HCT116 (cell line): ENCODE data around the gene PRDX1. TPM values are rescaled to one million over a fixed set of nuclear protein-coding genes. Genes with fewer than 3 reads are reported as not detected.

Source experiments
- ATAC-seq: fragments of 200-7000 bp; cut with Tn5 transposase; 2 replicates; pipeline ENCODE4 v1.9.1; 2020; ENCODE audit warnings: mild to moderate bottlenecking, moderate library complexity
- BruUV-seq: library from RNA; stranded (reverse); fragments of 400-500 nt; replicated peaks from 2 replicates; lab custom pipeline; 2021; lab: Mats Ljungman, UMichigan
- CTCF ChIA-PET: fragments of 300-600 bp; sonication (Branson Sonifier 250); formaldehyde crosslinking; loops from one replicate; lab custom pipeline; 2021; ENCODE audit warnings: antibody characterized with exemption; lab: Charles Lee
- POLR2A ChIA-PET: fragments of 300-600, 350-600 bp; sonication (Branson Sonifier 250); formaldehyde crosslinking; loops from one replicate; lab custom pipeline; 2021; ENCODE audit warnings: antibody characterized with exemption; lab: Charles Lee
- RAD21 ChIA-PET, 2 experiments: fragments of 300-600 bp; sonication (Branson Sonifier 250); formaldehyde crosslinking; loops; one replicate each; lab custom pipeline; 2023; ENCODE audit warnings: low total read pairs in 2 of 2; ENCODE audit not compliant: uncharacterized antibody in 2 of 2, unreplicated experiment in 2 of 2, low non-redundant PET in 1 of 2; lab: Charles Lee
- DNase-seq: peaks from one replicate; pipeline ENCODE4 v3.0.0-alpha.2; 2010; ENCODE audit warnings: low read depth, low spot score
- H2AFZ ChIP-seq: fragments of 200-600 bp; shearing (Covaris generic), sonication (generic); 2 replicates; pipeline ENCODE4 v1.6.1; 2017; ENCODE audit warnings: low read depth, mixed run types, mixed read lengths, antibody characterized with exemption, low read length; ENCODE audit not compliant: poor library complexity, severe bottlenecking
- H3K27ac ChIP-seq: 2 replicates; pipeline ENCODE4 v1.5.1; 2012; ENCODE audit warnings: low read depth, low read length
- H3K27me3 ChIP-seq: fragments of 200-600 bp; sonication (generic); 2 replicates; pipeline ENCODE4 v1.6.1; 2016; ENCODE audit warnings: mixed run types, low read length, mixed read lengths; ENCODE audit not compliant: insufficient read depth
- H3K36me3 ChIP-seq, 2 experiments: fragments of 200-500 bp in 1 of 2; fragments of 200-600 bp in 1 of 2; sonication (Bioruptor generic) in 1 of 2; sonication (generic) in 1 of 2; 2 replicates each; pipeline versions ENCODE4 v1.5.1 to v1.6.1; 2014 to 2016; ENCODE audit warnings: low read length in 2 of 2, inconsistent platforms in 1 of 2, mixed read lengths in 1 of 2, mixed run types in 1 of 2; ENCODE audit not compliant: insufficient read depth in 2 of 2, control insufficient read depth in 1 of 2
- H3K4me1 ChIP-seq, 2 experiments: fragments of 200-600 bp in 1 of 2; sonication (generic) in 1 of 2; 2 replicates each; pipeline versions ENCODE4 v1.5.1 to v1.6.1; 2012 to 2017; ENCODE audit warnings: low read length in 2 of 2, inconsistent platforms in 1 of 2, mild to moderate bottlenecking in 1 of 2, mixed read lengths in 1 of 2, mixed run types in 1 of 2, moderate library complexity in 1 of 2; ENCODE audit not compliant: insufficient read depth in 2 of 2, control insufficient read depth in 1 of 2
- H3K4me2 ChIP-seq: fragments of 200-600 bp; sonication (generic); 2 replicates; pipeline ENCODE4 v1.6.1; 2017; ENCODE audit warnings: mixed run types, low read length, mixed read lengths
- H3K4me3 ChIP-seq, 2 experiments: fragments of 200-600 bp in 1 of 2; sonication (generic) in 1 of 2; replicated peaks in 1 of 2; 2 replicates each; pipeline ENCODE4 v1.5.1; 2011 to 2016; ENCODE audit warnings: low read length in 2 of 2, control low read depth in 1 of 2, low read depth in 1 of 2, mild to moderate bottlenecking in 1 of 2, mixed read lengths in 1 of 2, mixed run types in 1 of 2
- H3K79me2 ChIP-seq: fragments of 200-600 bp; sonication (generic); 2 replicates; pipeline ENCODE4 v1.6.1; 2017; ENCODE audit warnings: mild to moderate bottlenecking, mixed run types, low read length, moderate library complexity, mixed read lengths; ENCODE audit not compliant: insufficient read depth
- H3K9ac ChIP-seq: fragments of 200-600 bp; sonication (generic); 2 replicates; pipeline ENCODE4 v1.6.1; 2016; ENCODE audit warnings: low read length, mixed read lengths
- H3K9me2 ChIP-seq: fragments of 200-600 bp; sonication (generic), shearing (Covaris generic); 2 replicates; pipeline ENCODE4 v1.6.1; 2017; ENCODE audit warnings: mixed run types, mild to moderate bottlenecking, moderate library complexity; ENCODE audit not compliant: insufficient read depth
- H3K9me3 ChIP-seq, 2 experiments: fragments of 200-500 bp in 1 of 2; fragments of 200-600 bp in 1 of 2; sonication (Bioruptor generic) in 1 of 2; sonication (generic) in 1 of 2; 2 replicates each; pipeline ENCODE4 v1.6.1; 2014 to 2017; ENCODE audit warnings: low read length in 2 of 2, mixed read lengths in 2 of 2, inconsistent platforms in 1 of 2, low read depth in 1 of 2, mild to moderate bottlenecking in 1 of 2, mixed run types in 1 of 2, moderate library complexity in 1 of 2; ENCODE audit not compliant: control insufficient read depth in 1 of 2, insufficient read depth in 1 of 2
- H4K20me1 ChIP-seq: fragments of 200-600 bp; sonication (generic), shearing (Covaris generic); 2 replicates; pipeline ENCODE4 v1.6.1; 2017; ENCODE audit warnings: mixed run types, mild to moderate bottlenecking, moderate library complexity; ENCODE audit not compliant: insufficient read depth
- ATF3 ChIP-seq: IDR thresholded peaks from 2 replicates; pipeline ENCODE4 v1.6.1; 2012
- CBX3 ChIP-seq: IDR thresholded peaks from 2 replicates; pipeline ENCODE4 v1.6.1; 2012; ENCODE audit warnings: low read depth
- CEBPB ChIP-seq: IDR thresholded peaks from 2 replicates; pipeline ENCODE4 v1.6.1; 2012; ENCODE audit warnings: low read depth
- EGR1 ChIP-seq: IDR thresholded peaks from 2 replicates; pipeline ENCODE4 v1.6.1; 2012; ENCODE audit warnings: low read depth
- FOSL1 ChIP-seq: IDR thresholded peaks from 2 replicates; pipeline ENCODE4 v1.6.1; 2012; ENCODE audit warnings: low read depth
- MAX ChIP-seq: IDR thresholded peaks from 2 replicates; pipeline ENCODE4 v1.6.1; 2012
- POLR2A ChIP-seq: IDR thresholded peaks from 2 replicates; pipeline ENCODE4 v1.7.0; 2011; ENCODE audit warnings: borderline replicate concordance; ENCODE audit not compliant: insufficient read depth, insufficient read length; ENCODE audit errors: extremely low read depth
- POLR2AphosphoS5 ChIP-seq: IDR thresholded peaks from 2 replicates; pipeline ENCODE4 v1.6.1; 2011; ENCODE audit warnings: mild to moderate bottlenecking, low read depth, low read length, moderate library complexity
- REST ChIP-seq: IDR thresholded peaks from 2 replicates; pipeline ENCODE4 v1.6.1; 2012; ENCODE audit warnings: low read depth
- SIN3A ChIP-seq: IDR thresholded peaks from 2 replicates; pipeline ENCODE4 v1.6.1; 2012; ENCODE audit warnings: low read depth
- SP1 ChIP-seq: IDR thresholded peaks from 2 replicates; pipeline ENCODE4 v1.6.1; 2012; ENCODE audit warnings: low read depth
- YY1 ChIP-seq: IDR thresholded peaks from 2 replicates; pipeline ENCODE4 v1.6.1; 2011; ENCODE audit warnings: low read length, low read depth, moderate library complexity, mild to moderate bottlenecking; ENCODE audit not compliant: insufficient replicate concordance; ENCODE audit errors: extremely low read depth
- ZNF274 ChIP-seq: fragments of 200-500 bp; sonication (Bioruptor generic); IDR thresholded peaks from 2 replicates; pipeline ENCODE4 v1.6.1; 2014; ENCODE audit warnings: mild to moderate bottlenecking, low read depth, low read length, inconsistent platforms
- intact Hi-C: fragments of 100-400 bp; cut with micrococcal nuclease; formaldehyde crosslinking; loops from 2 replicates; pipeline ENCODE4 v1.10.0; 2022
- total RNA-seq: library from RNA; stranded (reverse); gene quantifications from one replicate; pipeline ENCODE4 v1.2.1, GENCODE V29; 2021; ENCODE audit not compliant: unreplicated experiment

PRDX1 gene
- total RNA-seq, 1 experiment from 2014 or later: 1,171 TPM

- DNase-seq (no peak), ATAC-seq (no peak; the same call in 1 of the 2 replicates)
- RAD21 ChIA-PET: interaction anchor here in 1 of 2 experiments (1.1 kb wide), 1 partner anchor 8 kb away, joined by 4 read pairs; the partner anchor contains the start of gene TESK2
- no peaks in the 10 kb centered on the region for H3K9me2 ChIP-seq
- TF ChIP-seq SIN3A: peak; percentile 48; the same call in 1 of the 2 replicates
- no peak for TF ChIP-seq CEBPB
- TF ChIP-seq POLR2A: peak; percentile 3
- POLR2A ChIA-PET: interaction anchor here (0.7 to 3.3 kb wide), 11 partner anchors 9 to 778 kb away, joined by 3 to 44 read pairs (median 3); partner anchors contain the start of genes AKR1A1, GPBP1L1, MUTYH and PRDX1
- intact Hi-C loops: no loop called here
- peak overlapping the region; percentile 68 to 92 for H3K4me3 ChIP-seq
- H2AFZ ChIP-seq: peak overlapping the region; percentile 49
- no peaks in the 10 kb centered on the region for H3K27me3 ChIP-seq
- TSS peak; percentile 59 for BruUV-seq
- peak overlapping the region; percentile 94 for H3K4me2 ChIP-seq
- peaks cover 21% of the 10 kb centered on the region for H3K79me2 ChIP-seq
- no peaks in the 10 kb centered on the region for H4K20me1 ChIP-seq
- peaks cover 2 to 18% of the 10 kb centered on the region in 2 experiments; a peak in 3 of 4 replicates for H3K4me1 ChIP-seq
- no peaks in the 10 kb centered on the region for H3K36me3 ChIP-seq
- peak overlapping the region; percentile 68 for H3K9ac ChIP-seq
- H3K9me3 ChIP-seq: no peaks in the 10 kb centered on the region
- peak overlapping the region; percentile 36 for H3K27ac ChIP-seq
- CTCF ChIA-PET: interaction anchor here (0.9 to 2.3 kb wide), 3 partner anchors 13 to 195 kb away, joined by 3 to 9 read pairs (median 3); no protein-coding TSS in a partner anchor
Observed at GRCh38 chr1:45499415-45499769, 22.3 kb downstream of the PRDX1 start.

GRCh38 chr1:45498279-45498678, 23.4 kb downstream of the PRDX1 start:
- Histone ChIP-seq H3K4me1 (peaks cover 2 to 18% of the 10 kb centered on the region in 2 experiments; a peak in 3 of 4 replicates), H3K9me2 (no peaks in the 10 kb centered on the region), H4K20me1 (no peaks in the 10 kb centered on the region), H3K4me3 (no peak overlapping the region), H3K27me3 (no peaks in the 10 kb centered on the region), H3K27ac (no peak overlapping the region), H3K9me3 (no peaks in the 10 kb centered on the region), H2AFZ (no peak overlapping the region), H3K9ac (no peak overlapping the region), H3K4me2 (no peak overlapping the region), H3K36me3 (no peaks in the 10 kb centered on the region), H3K79me2 (peaks cover 21% of the 10 kb centered on the region)
- POLR2A ChIA-PET: interaction anchor here (0.7 to 3.3 kb wide), 2 partner anchors 24 to 777 kb away, joined by 3 to 12 read pairs; partner anchors contain the start of gene PRDX1
- RAD21 ChIA-PET: interaction anchor here in 1 of 2 experiments (0.6 kb wide), 1 partner anchor 195 kb away, joined by 3 read pairs; no protein-coding TSS in a partner anchor
- intact Hi-C loops: no loop called here
- CTCF ChIA-PET: interaction anchor here (2.3 kb wide), 1 partner anchor 194 kb away, joined by 9 read pairs; no protein-coding TSS in a partner anchor
- no TSS peak for BruUV-seq
- no peak for ATAC-seq
- no peak for DNase-seq
- TF ChIP-seq YY1 (no peak), SP1 (no peak), ZNF274 (no peak), REST (no peak), CBX3 (no peak), FOSL1 (no peak), POLR2A (no peak), EGR1 (no peak), MAX (no peak), ATF3 (no peak), POLR2AphosphoS5 (no peak)
